GM12875 (cell line): ENCODE results near the gene OR2G6.
"Not testable (repeated sequence)": the region's sequence is repeated elsewhere in the genome, so short reads cannot be mapped to it uniquely, and the experiment has no call there.

ENCODE experiments used
- H3K4me3 ChIP-seq: one replicate; pipeline ENCODE4 v1.5.1; 2011; ENCODE audit warnings: low read depth, low read length, control low read depth
- TF ChIP-seq, protein P1 (sequence below): IDR thresholded peaks from 2 replicates; pipeline ENCODE4 v1.5.1; 2011; ENCODE audit warnings: low read depth, mild to moderate bottlenecking, control low read depth, inconsistent platforms, low read length, moderate library complexity, borderline replicate concordance; ENCODE audit not compliant: insufficient read depth

The OR2G6 gene

GRCh38 chr1:248569049-248569448, 61.2 kb downstream of the OR2G6 start:
- H3K4me3 ChIP-seq, result not testable (repeated sequence)

DNA sequence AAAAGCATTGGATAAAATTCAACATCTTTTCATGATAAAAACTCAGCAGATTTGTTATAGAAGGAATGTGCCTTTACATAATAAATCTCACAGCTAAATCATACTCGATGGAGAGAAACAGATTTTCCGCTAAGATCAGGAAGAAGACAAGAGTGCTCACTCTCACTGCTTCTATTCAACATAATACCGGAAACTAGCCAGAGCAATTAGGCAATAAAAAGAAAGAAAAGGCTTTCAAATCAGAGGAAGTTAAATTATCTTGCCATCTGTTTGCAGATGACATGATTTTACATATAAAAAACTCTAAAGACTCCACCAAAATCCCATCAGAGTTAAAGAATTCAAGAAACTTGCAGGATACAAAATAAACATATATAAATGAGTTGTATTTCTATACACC, 62.9 kb downstream of the OR2G6 start:
- H3K4me3 ChIP-seq, result not testable (repeated sequence)

DNA sequence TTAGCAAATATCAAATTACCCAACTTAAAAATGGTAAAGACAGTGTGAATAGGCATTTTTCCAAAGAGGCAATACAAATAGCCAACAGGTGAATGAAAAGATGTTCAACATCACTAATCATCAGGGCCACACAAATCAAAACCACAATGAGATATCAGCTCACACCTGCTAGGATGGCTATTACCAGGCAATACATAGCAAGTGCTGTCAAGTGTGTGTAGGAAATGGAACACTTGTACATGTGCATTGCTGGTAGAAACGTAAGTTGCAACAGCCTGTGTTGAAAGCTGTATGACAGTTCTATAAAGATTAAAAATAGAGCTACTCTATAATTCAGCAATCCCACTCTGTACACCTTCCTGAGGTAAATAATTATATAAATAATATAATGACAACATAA, 64.2 kb downstream of the OR2G6 start:
- not testable (repeated sequence) for H3K4me3 ChIP-seq

GRCh38 chr1:248573856-248574255, 66.0 kb downstream of the OR2G6 start:
- H3K4me3 ChIP-seq, result not testable (repeated sequence)

GRCh38 chr1:248574657-248575056, 66.8 kb downstream of the OR2G6 start, which contains the start of gene OR2T34:
Gene OR2T34, minus strand, starts transcription at chr1:248574757. Its CDS starts 0 bp downstream, at chr1:248574757.
- not testable (repeated sequence) for H3K4me3 ChIP-seq

- no peak overlapping the region for H3K4me3 ChIP-seq
- TF ChIP-seq, protein P1, sequence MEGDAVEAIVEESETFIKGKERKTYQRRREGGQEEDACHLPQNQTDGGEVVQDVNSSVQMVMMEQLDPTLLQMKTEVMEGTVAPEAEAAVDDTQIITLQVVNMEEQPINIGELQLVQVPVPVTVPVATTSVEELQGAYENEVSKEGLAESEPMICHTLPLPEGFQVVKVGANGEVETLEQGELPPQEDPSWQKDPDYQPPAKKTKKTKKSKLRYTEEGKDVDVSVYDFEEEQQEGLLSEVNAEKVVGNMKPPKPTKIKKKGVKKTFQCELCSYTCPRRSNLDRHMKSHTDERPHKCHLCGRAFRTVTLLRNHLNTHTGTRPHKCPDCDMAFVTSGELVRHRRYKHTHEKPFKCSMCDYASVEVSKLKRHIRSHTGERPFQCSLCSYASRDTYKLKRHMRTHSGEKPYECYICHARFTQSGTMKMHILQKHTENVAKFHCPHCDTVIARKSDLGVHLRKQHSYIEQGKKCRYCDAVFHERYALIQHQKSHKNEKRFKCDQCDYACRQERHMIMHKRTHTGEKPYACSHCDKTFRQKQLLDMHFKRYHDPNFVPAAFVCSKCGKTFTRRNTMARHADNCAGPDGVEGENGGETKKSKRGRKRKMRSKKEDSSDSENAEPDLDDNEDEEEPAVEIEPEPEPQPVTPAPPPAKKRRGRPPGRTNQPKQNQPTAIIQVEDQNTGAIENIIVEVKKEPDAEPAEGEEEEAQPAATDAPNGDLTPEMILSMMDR, result no peak
Observed at GRCh38 chr1:248576260-248576980, 68.5 kb downstream of the OR2G6 start.
